ENCODE results near the gene CARD16.
A peak's percentile ranks its signal among the peaks of the same experiment; 100 is the strongest.
"Not testable (repeated sequence)": the region's sequence is repeated elsewhere in the genome, so short reads cannot be mapped to it uniquely, and the experiment has no call there.

The CARD16 gene

DNA sequence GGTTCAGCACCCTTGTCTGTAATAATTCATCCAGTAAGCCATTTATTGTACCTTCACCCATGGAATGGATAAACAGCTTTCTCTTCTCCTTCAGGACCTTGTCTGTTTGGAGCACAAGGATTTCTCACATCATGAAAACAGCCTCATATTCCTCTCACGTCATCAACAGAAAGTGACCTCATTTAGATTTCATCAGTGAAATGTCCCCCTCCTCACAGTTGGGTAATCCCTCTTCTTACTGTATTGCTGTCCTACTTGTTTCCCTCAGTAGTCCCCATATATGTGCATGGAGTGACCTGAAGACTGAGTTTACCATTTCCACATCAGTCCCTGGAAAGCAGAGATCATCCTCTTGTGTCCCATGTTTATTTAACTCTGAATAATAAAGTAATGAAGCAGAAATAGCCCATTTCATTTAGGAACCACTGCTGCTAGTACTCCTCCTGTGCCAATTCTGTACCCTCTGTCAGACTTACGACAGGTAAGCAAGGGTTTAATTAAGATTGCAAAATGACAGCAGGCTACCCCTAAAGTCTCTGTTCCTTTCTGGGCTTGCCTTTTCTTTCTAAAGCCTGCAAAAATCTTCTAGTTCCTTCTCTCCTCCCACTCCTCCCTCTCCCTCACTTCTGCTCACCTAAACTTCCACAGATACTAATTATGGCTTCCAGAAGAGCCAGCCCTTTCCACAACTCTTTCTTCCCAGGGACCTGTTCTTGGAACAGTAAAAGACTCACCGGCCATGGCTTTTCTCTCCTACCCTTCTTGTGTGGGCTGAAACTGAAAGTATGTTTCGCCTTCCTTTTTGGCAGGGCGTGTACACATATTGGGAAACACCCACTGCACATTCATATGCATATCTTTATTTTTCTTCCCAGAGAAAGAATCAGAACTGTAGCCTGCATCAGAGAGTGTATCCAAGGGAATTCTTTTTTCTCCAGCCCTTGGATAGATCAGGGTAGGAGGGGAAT is at the start of gene CARD16:
Gene CARD16 (minus strand): TSS at position 779 of the 968 bp plus-strand sequence. CDS start 38 bp downstream, at position 741.
- peak; percentile 65 for DNase-seq (ENCODE audit: low spot score)

DNA sequence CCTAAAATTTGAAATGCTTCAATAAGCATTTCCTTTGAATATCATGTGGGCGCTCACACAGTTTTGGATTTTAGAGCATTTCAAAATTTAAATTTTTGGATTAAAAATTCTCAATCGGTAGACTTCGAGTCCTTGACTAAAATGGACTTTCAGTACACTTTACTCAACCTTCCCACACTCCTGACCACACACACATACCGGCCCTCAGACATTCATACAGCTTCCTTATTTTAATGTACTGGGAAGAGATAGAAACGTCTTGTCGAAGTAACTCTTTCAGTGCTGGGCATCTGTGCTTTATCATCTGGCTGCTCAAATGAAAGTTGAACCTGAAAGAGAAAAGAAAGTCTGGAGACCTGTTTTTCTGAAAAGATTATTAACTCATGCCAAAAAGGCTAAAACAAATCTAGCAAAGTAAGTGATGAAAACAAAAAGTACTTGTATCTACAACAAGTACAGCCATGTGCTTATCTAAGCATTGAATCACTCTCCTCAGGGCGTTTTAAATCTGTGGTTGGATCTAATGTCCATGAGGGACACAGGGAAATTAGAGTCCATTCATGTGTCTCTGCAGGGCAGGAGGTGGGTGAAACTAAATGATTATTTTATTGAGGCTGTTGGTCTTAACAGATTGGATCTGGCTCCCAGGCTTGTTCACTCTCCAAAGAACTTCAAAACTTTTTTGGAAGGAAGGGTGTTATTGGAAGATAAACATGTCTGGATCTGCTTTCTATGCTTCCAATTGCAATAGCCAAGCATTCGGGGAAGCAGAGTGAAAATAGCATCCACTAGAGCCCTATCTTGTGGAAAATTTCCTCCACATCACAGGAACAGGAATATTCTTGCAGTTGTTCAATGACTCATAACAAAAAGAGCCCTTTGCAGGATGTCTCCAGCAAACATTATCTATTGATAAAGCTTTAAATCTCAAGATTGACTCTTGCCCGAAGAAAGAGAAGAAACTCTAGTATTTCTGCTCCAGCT is 47.4 kb upstream of the CARD16 start:
- DNase-seq (ENCODE audit: low spot score): no peak

GRCh38 chr11:105081412-105082150 is 36.4 kb upstream of the CARD16 start:
- DNase-seq (ENCODE audit: low spot score): no peak

GRCh38 chr11:105080171-105080906 is 35.2 kb upstream of the CARD16 start:
- not testable (repeated sequence) for DNase-seq (ENCODE audit: low spot score)

GRCh38 chr11:105078283-105078682 is 33.1 kb upstream of the CARD16 start:
- DNase-seq (ENCODE audit: low spot score): no peak

DNA sequence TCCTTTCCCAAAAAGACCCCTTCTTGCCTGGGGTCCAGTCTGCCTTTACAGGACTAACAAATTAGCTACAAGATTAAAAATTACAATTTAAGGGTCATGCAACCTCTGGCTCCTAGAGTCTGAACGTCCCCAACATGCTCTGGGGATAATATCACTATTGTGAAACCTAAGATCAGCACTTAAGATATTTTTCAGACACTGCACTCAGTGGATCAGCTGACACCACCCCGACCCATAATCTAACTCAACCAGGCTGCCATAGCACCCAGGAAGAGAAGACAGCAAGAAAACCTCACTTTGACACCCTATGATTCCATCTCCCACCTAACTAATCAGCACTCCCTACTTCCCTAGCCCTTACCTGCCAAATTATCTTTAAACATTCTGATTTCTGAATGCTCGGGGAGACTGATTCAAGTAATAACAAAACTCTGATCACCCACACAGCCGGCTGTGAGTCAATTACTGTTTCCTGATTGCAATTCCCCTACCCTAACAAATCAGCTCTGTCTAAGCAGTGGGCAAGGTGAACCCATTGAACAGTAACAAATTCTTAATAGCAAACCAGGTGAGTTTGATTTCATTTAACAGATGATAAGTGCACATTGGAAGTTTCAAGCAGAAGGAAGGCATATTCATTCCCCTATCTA is 32.1 kb upstream of the CARD16 start:
- DNase-seq (ENCODE audit: low spot score): not testable (repeated sequence)

DNA sequence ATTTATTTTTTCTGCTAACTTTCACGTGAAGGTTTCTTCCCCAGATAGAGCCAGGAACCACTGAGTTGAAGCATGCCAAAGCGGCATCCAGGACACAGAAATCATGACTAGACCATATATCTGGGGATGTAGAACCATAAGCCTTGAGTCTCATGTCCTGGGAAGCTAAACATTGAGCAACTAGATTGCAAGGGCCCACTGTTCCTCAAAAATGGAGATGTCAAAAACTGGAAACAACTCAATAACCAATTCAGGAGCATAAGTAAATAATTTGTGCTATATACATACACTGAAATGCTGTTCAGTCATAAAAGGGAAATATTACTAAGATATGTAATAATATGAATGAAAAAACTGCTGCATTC is 29.0 kb upstream of the CARD16 start:
- DNase-seq (ENCODE audit: low spot score): no peak

GRCh38 chr11:105073456-105074165 is 28.5 kb upstream of the CARD16 start:
- no peak for DNase-seq (ENCODE audit: low spot score)

DNA sequence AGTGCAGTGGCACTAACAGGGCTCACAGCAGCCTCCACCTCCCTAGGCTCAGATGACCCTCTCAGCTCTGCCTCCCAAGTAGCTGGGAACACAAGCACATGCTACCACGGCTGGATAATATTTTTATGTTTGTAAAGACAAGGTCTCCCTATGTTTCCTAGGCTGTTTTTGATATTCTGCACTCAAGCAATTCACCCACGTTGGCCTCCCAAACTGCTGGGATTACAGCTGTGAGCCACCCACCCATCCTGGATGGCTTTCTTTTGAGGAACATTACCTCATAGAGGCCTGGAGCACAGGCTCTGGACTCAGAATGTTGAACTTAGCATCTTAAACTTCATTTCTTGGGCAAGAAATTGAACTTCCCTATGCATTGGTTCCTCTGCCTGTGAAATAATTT is 26.9 kb upstream of the CARD16 start:
- not testable (repeated sequence) for DNase-seq (ENCODE audit: low spot score)

DNA sequence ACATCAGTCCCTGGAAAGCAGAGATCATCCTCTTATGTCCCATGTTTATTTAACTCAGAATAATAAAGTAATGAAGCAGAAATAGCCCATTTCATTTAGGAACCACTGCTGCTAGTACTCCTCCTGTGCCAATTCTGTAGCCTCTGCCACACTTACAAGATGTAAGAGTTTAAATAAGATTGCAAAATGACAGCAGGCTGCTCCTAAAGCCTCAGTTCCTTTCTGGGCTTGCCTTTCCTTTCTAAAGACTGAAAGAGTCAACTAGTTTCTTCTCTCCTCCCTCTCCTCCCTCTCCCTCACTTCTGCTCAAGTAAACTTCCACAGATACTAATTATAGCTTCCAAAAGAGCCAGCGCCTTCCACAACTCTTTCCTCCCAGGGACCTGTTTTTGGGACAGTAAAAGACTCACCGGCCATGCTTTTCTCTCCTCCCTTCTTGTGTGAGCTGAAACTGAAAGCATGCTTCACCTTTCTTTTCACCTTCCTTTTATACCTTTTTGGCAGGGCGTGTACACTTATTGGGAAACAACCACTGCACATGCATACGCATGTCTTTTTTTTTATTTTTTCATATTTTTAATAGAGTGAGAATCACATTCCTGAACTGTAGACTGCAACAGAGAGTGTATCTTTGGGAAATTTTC is 26.1 kb upstream of the CARD16 start:
- DNase-seq (ENCODE audit: low spot score): no peak

- DNase-seq (ENCODE audit: low spot score): no peak
Measured at GRCh38 chr11:105070306-105070705, 25.2 kb upstream of the CARD16 start.

- not testable (repeated sequence) for DNase-seq (ENCODE audit: low spot score)
Measured at GRCh38 chr11:105069749-105070148, 24.6 kb upstream of the CARD16 start.

GRCh38 chr11:105063245-105063941 is 18.3 kb upstream of the CARD16 start:
- DNase-seq (ENCODE audit: low spot score): not testable (repeated sequence)

GRCh38 chr11:105057432-105057831 is 12.3 kb upstream of the CARD16 start:
- no peak for DNase-seq (ENCODE audit: low spot score)

- DNase-seq (ENCODE audit: low spot score): no peak
Measured at GRCh38 chr11:105056446-105056845, 11.3 kb upstream of the CARD16 start.

DNA sequence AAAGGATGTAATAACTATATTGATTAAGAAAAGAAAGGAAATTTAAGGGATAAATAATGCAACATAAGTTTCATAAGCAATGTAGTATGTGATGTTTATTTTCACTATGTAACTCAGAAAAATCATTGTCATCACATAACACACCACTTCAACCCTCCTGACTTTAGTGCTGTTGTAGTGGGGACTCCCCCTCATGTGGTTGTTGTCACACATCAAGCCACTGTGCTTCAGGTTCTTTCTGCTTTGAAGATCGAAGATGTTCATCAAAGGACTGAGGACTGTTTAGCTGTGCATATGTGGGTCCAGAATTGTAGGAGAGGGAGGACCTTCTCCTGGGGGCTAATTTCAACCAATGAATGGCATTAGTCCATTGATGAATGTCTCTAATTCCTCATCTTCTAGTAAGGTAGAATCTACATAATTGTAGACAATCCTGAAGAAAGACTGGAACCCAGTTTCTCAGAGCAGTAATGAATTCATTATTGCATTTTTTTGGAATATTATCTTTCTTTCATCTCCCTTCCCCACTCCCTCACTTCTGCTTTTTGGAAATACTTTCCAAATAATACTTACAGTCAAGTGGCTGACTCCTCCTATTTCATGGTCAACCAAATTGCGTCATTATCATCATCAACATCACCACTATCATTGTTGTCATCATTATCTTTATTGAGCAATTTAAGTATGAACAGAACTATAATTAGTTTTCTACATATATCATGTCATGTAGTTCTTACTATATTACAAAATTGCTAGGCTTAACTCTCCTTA is 9.8 kb upstream of the CARD16 start:
- DNase-seq (ENCODE audit: low spot score): no peak

- no peak for DNase-seq (ENCODE audit: low spot score)
Measured at GRCh38 chr11:105052487-105052886, 7.4 kb upstream of the CARD16 start.

- no peak for DNase-seq (ENCODE audit: low spot score)
Measured at GRCh38 chr11:105051559-105051958, 6.4 kb upstream of the CARD16 start.
